BE2C (cell line): Measurements from ENCODE around the gene TPST1.
"Not testable (repeated sequence)": the region's sequence is repeated elsewhere in the genome, so short reads cannot be mapped to it uniquely, and the experiment has no call there.

ENCODE experiments used
- DNase-seq: peaks from one replicate; pipeline ENCODE4 v3.0.0-alpha.2; 2020
- H3K27me3 ChIP-seq: fragments of 250-450 bp; sonication (Bioruptor Pico); 2 replicates; pipeline ENCODE4 v1.5.1; 2020; ENCODE audit warnings: mild to moderate bottlenecking
- H3K36me3 ChIP-seq: fragments of 250-450 bp; sonication (Bioruptor Pico); 2 replicates; pipeline ENCODE4 v1.5.1; 2020; ENCODE audit warnings: mild to moderate bottlenecking
- H3K4me1 ChIP-seq: fragments of 250-450 bp; sonication (Bioruptor Pico); 2 replicates; pipeline ENCODE4 v1.5.1; 2020
- H3K4me3 ChIP-seq: 2 replicates; pipeline ENCODE4 v1.5.1; 2011; ENCODE audit warnings: low read depth, low read length
- H3K9me3 ChIP-seq: fragments of 250-450 bp; sonication (Bioruptor Pico); 2 replicates; pipeline ENCODE4 v1.5.1; 2020
- CTCF ChIP-seq: IDR thresholded peaks from 2 replicates; pipeline ENCODE4 v1.5.1; 2012; ENCODE audit warnings: mild to moderate bottlenecking, low read depth, low read length

TPST1 gene

GRCh38 chr7:66315192-66315591 lies 110.1 kb downstream of the TPST1 start:
- no peaks in the 10 kb centered on the region for H3K27me3 ChIP-seq
- no peak for TF ChIP-seq CTCF
- no peaks in the 10 kb centered on the region for H3K9me3 ChIP-seq
- no peak overlapping the region for H3K4me3 ChIP-seq
- no peak for DNase-seq
- no peaks in the 10 kb centered on the region for H3K36me3 ChIP-seq
- H3K4me1 ChIP-seq, result no peaks in the 10 kb centered on the region

- Histone ChIP-seq H3K9me3 (no peaks in the 10 kb centered on the region; the same call in 1 of the 2 replicates), H3K4me3 (no peak overlapping the region), H3K27me3 (no peaks in the 10 kb centered on the region), H3K4me1 (no peaks in the 10 kb centered on the region), H3K36me3 (no peaks in the 10 kb centered on the region)
- no peak for TF ChIP-seq CTCF
- DNase-seq, result no peak
Observed at GRCh38 chr7:66319407-66319979, 114.4 kb downstream of the TPST1 start.

GRCh38 chr7:66321283-66321682 lies 116.1 kb downstream of the TPST1 start:
- DNase-seq, result peak; percentile 16
- no peak for TF ChIP-seq CTCF
- Histone ChIP-seq H3K27me3 (no peaks in the 10 kb centered on the region), H3K36me3 (no peaks in the 10 kb centered on the region), H3K4me1 (peaks cover under 1% of the 10 kb centered on the region; the same call in 1 of the 2 replicates), H3K9me3 (no peaks in the 10 kb centered on the region; the same call in 1 of the 2 replicates), H3K4me3 (no peak overlapping the region)

- H3K4me3 ChIP-seq, result no peak overlapping the region
- no peaks in the 10 kb centered on the region for H3K27me3 ChIP-seq
- H3K9me3 ChIP-seq, result no peaks in the 10 kb centered on the region; the same call in 1 of the 2 replicates
- no peak for DNase-seq
- H3K36me3 ChIP-seq, result no peaks in the 10 kb centered on the region
- TF ChIP-seq CTCF, result no peak
- H3K4me1 ChIP-seq, result peaks cover 12% of the 10 kb centered on the region
Observed at GRCh38 chr7:66323114-66323796, 118.1 kb downstream of the TPST1 start.

- DNase-seq, H3K36me3 ChIP-seq, H3K27me3 ChIP-seq, H3K4me3 ChIP-seq, H3K9me3 ChIP-seq: not testable (repeated sequence)
- H3K4me1 ChIP-seq, result peaks cover 12% of the 10 kb centered on the region
Observed at GRCh38 chr7:66324985-66325384, 119.9 kb downstream of the TPST1 start.

- no peaks in the 10 kb centered on the region for H3K27me3 ChIP-seq
- no peak for TF ChIP-seq CTCF
- H3K36me3 ChIP-seq, result no peaks in the 10 kb centered on the region
- DNase-seq, result no peak
- H3K9me3 ChIP-seq, result no peaks in the 10 kb centered on the region
- H3K4me1 ChIP-seq, result peaks cover 17% of the 10 kb centered on the region
- H3K4me3 ChIP-seq, result no peak overlapping the region
Observed at GRCh38 chr7:66326501-66327215, 121.5 kb downstream of the TPST1 start.
